ENCODE results near the gene UROS.

DNA sequence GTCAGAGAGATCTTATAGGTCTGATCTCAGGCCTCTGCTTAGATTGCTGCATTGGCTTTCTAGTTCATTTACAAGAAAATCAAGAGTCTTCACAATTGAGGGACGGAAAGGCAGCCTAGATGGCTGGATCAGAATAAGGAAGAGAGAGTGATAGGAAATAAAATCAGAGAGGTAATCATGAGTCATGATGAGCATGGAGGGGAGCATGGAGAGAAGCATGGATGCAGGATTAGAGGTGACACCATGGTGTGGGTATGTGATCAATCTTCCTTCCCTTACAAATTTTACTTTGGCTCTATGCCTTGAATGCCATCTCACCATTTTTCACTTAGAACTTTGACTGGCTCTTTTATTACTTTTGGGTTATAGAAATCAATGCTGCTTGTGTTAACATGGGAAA lies 1.7 kb upstream of the UROS start:
- TF ChIP-seq EZH2 (IDR thresholded peaks at IDR 0.05; ENCODE audit: insufficient read depth, poor library complexity, severe bottlenecking) (no peak), EZH2phosphoT487 (IDR thresholded peaks at IDR 0.05; ENCODE audit: insufficient read depth, low read depth) (no peak)
